Measurements from ENCODE around the gene EEF1A2. TPM values are rescaled to one million over a fixed set of nuclear protein-coding genes. Genes with fewer than 3 reads are reported as not detected.

Gene EEF1A2
- total RNA-seq, 1 donor from 2014 or later, result 0.67 TPM

DNA sequence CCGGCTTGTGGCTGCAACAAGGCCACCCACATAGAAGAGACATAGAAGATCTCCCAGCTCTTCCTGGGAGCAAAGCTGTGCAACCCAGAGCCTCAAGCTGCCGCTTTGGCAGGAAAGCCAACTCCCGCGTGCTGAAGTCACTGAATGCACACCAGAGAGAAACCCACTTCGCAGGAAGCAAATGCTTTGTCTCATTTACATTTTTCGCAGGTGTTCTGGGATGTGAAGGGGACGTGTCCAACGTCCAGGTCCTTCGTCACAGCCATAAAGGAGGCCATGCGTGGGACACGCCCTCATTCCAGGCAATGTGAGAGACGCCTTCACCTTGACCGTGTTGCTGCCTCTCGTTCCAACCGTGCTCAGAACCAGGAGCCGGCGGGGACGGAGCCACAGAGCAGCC, 50.9 kb downstream of the EEF1A2 start:
- peaks cover 23% of the 10 kb centered on the region for H3K27me3 ChIP-seq
- TF ChIP-seq, protein P1, sequence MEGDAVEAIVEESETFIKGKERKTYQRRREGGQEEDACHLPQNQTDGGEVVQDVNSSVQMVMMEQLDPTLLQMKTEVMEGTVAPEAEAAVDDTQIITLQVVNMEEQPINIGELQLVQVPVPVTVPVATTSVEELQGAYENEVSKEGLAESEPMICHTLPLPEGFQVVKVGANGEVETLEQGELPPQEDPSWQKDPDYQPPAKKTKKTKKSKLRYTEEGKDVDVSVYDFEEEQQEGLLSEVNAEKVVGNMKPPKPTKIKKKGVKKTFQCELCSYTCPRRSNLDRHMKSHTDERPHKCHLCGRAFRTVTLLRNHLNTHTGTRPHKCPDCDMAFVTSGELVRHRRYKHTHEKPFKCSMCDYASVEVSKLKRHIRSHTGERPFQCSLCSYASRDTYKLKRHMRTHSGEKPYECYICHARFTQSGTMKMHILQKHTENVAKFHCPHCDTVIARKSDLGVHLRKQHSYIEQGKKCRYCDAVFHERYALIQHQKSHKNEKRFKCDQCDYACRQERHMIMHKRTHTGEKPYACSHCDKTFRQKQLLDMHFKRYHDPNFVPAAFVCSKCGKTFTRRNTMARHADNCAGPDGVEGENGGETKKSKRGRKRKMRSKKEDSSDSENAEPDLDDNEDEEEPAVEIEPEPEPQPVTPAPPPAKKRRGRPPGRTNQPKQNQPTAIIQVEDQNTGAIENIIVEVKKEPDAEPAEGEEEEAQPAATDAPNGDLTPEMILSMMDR (IDR thresholded peaks at IDR 0.05), result no peak
- no peak overlapping the region for H3K27ac ChIP-seq
- no peaks in the 10 kb centered on the region for H3K9me3 ChIP-seq
- ATAC-seq (no peak), DNase-seq (no peak)
- H3K36me3 ChIP-seq, result no peaks in the 10 kb centered on the region
- no peak overlapping the region for H3K4me3 ChIP-seq
- intact Hi-C loops (cut with DNase I), result no loop called here
- H3K4me1 ChIP-seq, result no peaks in the 10 kb centered on the region

DNA sequence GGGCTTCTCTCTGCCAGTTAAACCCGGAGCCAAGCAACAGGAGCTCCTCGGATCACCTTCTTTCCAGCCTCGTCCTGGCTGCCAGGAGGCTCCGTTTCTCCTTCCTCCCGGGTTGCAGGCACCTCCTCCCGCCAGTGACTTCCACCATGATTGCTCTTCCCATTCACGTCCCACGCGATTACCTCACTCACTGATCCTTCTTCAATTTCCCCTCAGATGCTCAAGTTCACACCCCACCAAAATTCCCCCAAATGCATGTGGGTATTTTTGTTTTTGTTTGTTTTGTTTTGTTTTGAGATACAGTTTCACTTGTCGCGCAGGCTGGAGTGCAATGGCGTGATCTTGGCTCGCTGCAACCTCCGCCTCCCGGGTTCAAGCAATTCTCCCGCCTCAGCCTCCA, 51.6 kb downstream of the EEF1A2 start:
- TF ChIP-seq, protein P1 (IDR thresholded peaks at IDR 0.05), result no peak
- ATAC-seq (no peak), DNase-seq (no peak)
- no peak overlapping the region for H3K27ac ChIP-seq
- intact Hi-C loops (cut with DNase I), result no loop called here
- no peaks in the 10 kb centered on the region for H3K36me3 ChIP-seq
- H3K4me1 ChIP-seq, result no peaks in the 10 kb centered on the region
- H3K9me3 ChIP-seq, result no peaks in the 10 kb centered on the region
- no peak overlapping the region for H3K4me3 ChIP-seq
- peaks cover 16% of the 10 kb centered on the region for H3K27me3 ChIP-seq

DNA sequence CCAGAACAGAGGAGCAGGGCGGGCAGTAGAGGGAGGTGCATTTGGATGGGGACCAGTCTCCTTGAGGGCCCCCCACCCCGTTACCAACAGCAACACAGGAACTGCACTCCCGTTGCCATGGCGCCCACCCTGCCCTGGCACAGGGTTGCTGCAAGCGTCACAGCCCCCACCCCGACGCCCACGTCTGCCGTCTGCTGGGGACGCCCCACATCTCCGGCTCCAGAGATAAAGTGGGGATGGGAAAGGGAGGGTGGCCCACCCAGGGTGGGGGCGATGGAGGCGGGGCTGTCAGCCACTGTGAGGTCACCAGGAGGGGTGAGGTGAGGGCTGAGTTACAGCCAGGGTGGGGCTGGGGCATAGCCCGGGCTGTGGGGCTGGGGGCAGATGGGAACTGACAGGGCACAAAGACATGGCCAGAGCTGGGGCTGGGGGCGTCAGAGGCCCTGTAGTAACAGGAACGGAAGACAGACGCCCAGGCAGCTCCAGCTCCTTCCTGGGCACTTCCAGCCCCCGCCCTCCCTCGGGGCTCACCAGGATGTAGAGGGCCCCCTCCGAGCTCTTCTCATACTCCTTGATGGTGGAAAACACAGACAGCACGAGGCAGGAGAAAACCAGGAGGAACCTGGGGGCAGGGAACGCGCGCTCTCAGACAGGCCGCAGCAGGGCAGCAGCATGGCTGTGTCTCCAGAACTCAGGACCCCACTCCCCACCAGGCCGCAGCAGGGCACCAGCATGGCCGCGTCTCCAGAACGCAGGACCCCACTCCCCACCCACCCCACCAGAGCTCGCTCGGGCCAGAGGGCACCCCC, 52.5 kb downstream of the EEF1A2 start:
- DNase-seq (no peak), ATAC-seq (no peak)
- Histone ChIP-seq H3K4me3 (no peak overlapping the region), H3K4me1 (no peaks in the 10 kb centered on the region), H3K27ac (no peak overlapping the region), H3K27me3 (peaks cover 9% of the 10 kb centered on the region), H3K36me3 (no peaks in the 10 kb centered on the region), H3K9me3 (no peaks in the 10 kb centered on the region)
- TF ChIP-seq, protein P1 (IDR thresholded peaks at IDR 0.05), result no peak
- intact Hi-C loops (cut with DNase I), result no loop called here

DNA sequence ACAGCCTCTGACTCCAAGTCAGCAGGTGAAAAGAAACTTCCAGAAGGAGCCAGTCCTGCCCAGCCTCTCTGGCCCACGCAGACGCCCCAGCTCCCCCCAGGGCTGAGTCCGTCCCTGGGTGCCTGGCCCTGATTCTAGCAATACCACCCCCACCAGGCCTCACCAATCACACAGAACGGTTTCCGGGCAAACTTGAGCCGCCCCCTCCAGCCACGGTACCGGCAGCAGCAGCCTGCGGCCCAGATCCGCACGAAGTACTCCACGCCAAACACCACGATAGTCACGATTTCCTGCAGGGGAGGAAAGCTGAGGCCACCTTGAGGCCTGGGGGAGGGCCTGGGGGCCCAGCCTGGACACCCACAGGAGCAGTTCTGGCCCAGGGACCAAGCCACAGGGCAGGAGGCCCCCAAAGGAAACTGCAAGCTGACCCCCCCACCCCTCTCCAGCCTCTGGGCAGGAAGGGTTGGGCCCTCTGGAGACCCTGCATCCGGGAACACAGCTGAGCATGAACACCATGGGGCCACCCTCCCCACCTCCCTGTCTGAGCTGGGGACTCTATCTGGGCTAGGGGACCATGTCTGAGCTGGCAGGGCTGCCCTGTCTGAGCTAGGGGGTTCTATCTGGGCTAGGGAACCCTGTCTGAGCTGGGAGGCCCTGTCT, 53.7 kb downstream of the EEF1A2 start:
- intact Hi-C loops (cut with DNase I), result no loop called here
- ATAC-seq, result no peak
- TF ChIP-seq, protein P1 (IDR thresholded peaks at IDR 0.05), result no peak
- DNase-seq, result no peak
- Histone ChIP-seq H3K27me3 (peaks cover 15% of the 10 kb centered on the region), H3K27ac (no peak overlapping the region), H3K9me3 (no peaks in the 10 kb centered on the region), H3K4me3 (no peak overlapping the region), H3K36me3 (no peaks in the 10 kb centered on the region), H3K4me1 (no peaks in the 10 kb centered on the region)

DNA sequence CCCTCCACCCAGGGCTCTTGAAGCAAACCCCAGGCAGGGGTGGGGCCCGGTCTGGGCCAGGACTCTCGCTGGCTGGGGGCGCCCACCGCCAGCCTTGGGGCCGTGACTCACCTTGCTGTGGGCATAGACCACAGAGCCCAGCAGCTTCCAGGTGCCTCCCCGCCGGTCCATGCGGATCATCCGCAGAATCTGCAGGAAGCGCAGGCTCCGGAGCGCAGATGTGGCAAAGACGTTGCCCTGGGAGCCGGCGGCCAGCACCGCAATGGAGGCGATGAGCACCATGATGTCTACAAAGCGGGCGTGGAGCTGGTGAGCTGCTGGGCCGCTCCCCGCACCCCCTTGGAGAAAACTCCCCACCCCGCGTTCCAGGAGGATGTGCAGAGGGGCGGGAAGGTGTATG, 54.3 kb downstream of the EEF1A2 start:
- no peak overlapping the region for H3K27ac ChIP-seq
- no peak for DNase-seq
- TF ChIP-seq, protein P1 (IDR thresholded peaks at IDR 0.05), result no peak
- no peak overlapping the region for H3K4me3 ChIP-seq
- no peaks in the 10 kb centered on the region for H3K4me1 ChIP-seq
- intact Hi-C loops (cut with DNase I), result no loop called here
- H3K9me3 ChIP-seq, result no peaks in the 10 kb centered on the region
- H3K27me3 ChIP-seq, result peaks cover 16% of the 10 kb centered on the region
- H3K36me3 ChIP-seq, result no peaks in the 10 kb centered on the region
- ATAC-seq, result no peak
